H1 (cell line): ENCODE measurements around the gene ARL2BP. TPM values are rescaled to one million over a fixed set of nuclear protein-coding genes. Genes with fewer than 3 reads are reported as not detected.

Source experiments
- CTCF ChIA-PET: fragments of 300-600 bp; sonication (Branson Sonifier 250); formaldehyde crosslinking; loops from one replicate; lab custom pipeline; 2021; ENCODE audit not compliant: partially characterized antibody; lab: Charles Lee
- POLR2A ChIA-PET: fragments of 300-600 bp; sonication (Branson Sonifier 250); formaldehyde crosslinking; loops from one replicate; lab custom pipeline; 2021; ENCODE audit warnings: inconsistent platforms; ENCODE audit not compliant: partially characterized antibody; lab: Charles Lee
- DNase-seq, 2 experiments: peaks; one replicate each; pipeline versions ENCODE4 v3.0.0 to v3.0.0-alpha.2; 2010 to 2022; ENCODE audit warnings: low spot score in 2 of 2, low read depth in 1 of 2, mixed read lengths in 1 of 2
- FAIRE-seq: peaks from 2 replicates; lab custom pipeline; 2011; peaks lifted over from hg19 to GRCh38; lab: Jason Lieb, UNC
- H2AFZ ChIP-seq: 2 replicates; pipeline ENCODE4 v1.8.1; 2012; ENCODE audit warnings: low read length, inconsistent platforms
- H2AK5ac ChIP-seq: 2 replicates; pipeline ENCODE4 v1.6.1; 2013; ENCODE audit warnings: low read depth, low read length
- H2BK120ac ChIP-seq: replicated peaks from 2 replicates; pipeline ENCODE3; 2013; ENCODE audit warnings: low read depth, low read length, inconsistent platforms
- H2BK12ac ChIP-seq: 2 replicates; pipeline ENCODE4 v1.6.1; 2013; ENCODE audit warnings: low read depth, low read length
- H2BK15ac ChIP-seq: 2 replicates; pipeline ENCODE4 v1.6.1; 2013; ENCODE audit warnings: low read length
- H2BK20ac ChIP-seq: 2 replicates; pipeline ENCODE4 v1.6.1; 2013; ENCODE audit warnings: low read length
- H2BK5ac ChIP-seq: 2 replicates; pipeline ENCODE4 v1.6.1; 2013; ENCODE audit warnings: low read depth, low read length
- H3K14ac ChIP-seq: 2 replicates; pipeline ENCODE4 v1.6.1; 2013; ENCODE audit warnings: inconsistent platforms; ENCODE audit not compliant: insufficient read length
- H3K18ac ChIP-seq: 2 replicates; pipeline ENCODE4 v1.6.1; 2013; ENCODE audit warnings: low read length; ENCODE audit errors: extremely low read depth
- H3K23ac ChIP-seq: 2 replicates; pipeline ENCODE4 v1.6.1; 2013; ENCODE audit warnings: inconsistent platforms; ENCODE audit not compliant: insufficient read length
- H3K23me2 ChIP-seq: 2 replicates; pipeline ENCODE4 v1.6.1; 2013; ENCODE audit warnings: low read depth, low read length
- H3K27ac ChIP-seq: 2 replicates; pipeline ENCODE4 v1.6.1; 2011; ENCODE audit warnings: low read depth, low read length, inconsistent platforms
- H3K27me3 ChIP-seq, 4 experiments: replicated peaks in 1 of 4; 1 replicate in 1 of 4; 2 replicates in 3 of 4; pipeline versions ENCODE4 v1.6.1 to v1.8.1; 2011 to 2013; ENCODE audit warnings: low read length in 3 of 4, mild to moderate bottlenecking in 3 of 4, inconsistent platforms in 2 of 4, mixed read lengths in 2 of 4, moderate library complexity in 1 of 4; ENCODE audit not compliant: control insufficient read depth in 3 of 4, insufficient read depth in 3 of 4; ENCODE audit errors: extremely low read depth in 1 of 4
- H3K36me3 ChIP-seq, 4 experiments: 2 replicates each; pipeline versions ENCODE4 v1.6.1 to v1.8.1; 2011 to 2013; ENCODE audit warnings: mild to moderate bottlenecking in 4 of 4, low read length in 3 of 4, moderate library complexity in 2 of 4, control low read depth in 1 of 4, inconsistent platforms in 1 of 4; ENCODE audit not compliant: insufficient read depth in 4 of 4, control insufficient read depth in 2 of 4
- H3K4ac ChIP-seq: replicated peaks from 2 replicates; pipeline ENCODE3; 2013; ENCODE audit warnings: low read length, low read depth, mixed read lengths, inconsistent platforms; ENCODE audit not compliant: insufficient read length
- H3K4me1 ChIP-seq, 4 experiments: replicated peaks in 1 of 4; 1 replicate in 1 of 4; 2 replicates in 3 of 4; pipeline versions ENCODE4 v1.6.1 to v1.8.1; 2011 to 2013; ENCODE audit warnings: low read length in 3 of 4, inconsistent platforms in 2 of 4, mixed read lengths in 1 of 4; ENCODE audit not compliant: insufficient read depth in 4 of 4, control insufficient read depth in 3 of 4
- H3K4me2 ChIP-seq, 2 experiments: 2 replicates each; pipeline versions ENCODE4 v1.6.1 to v1.8.1; 2011 to 2013; ENCODE audit warnings: low read depth in 2 of 2, low read length in 2 of 2, control low read depth in 1 of 2, inconsistent platforms in 1 of 2, mild to moderate bottlenecking in 1 of 2; ENCODE audit not compliant: insufficient read depth in 1 of 2
- H3K4me3 ChIP-seq, 4 experiments: fragments of 200-600, 300-600 bp in 1 of 4; sonication (generic), shearing (Covaris generic), sonication (Bioruptor Twin) in 1 of 4; 2 replicates each; pipeline versions ENCODE4 v1.5.1 to v1.8.1; 2011 to 2016; ENCODE audit warnings: low read length in 4 of 4, low read depth in 3 of 4, control low read depth in 2 of 4, inconsistent platforms in 2 of 4, mild to moderate bottlenecking in 2 of 4, mixed read lengths in 1 of 4, moderate library complexity in 1 of 4; ENCODE audit not compliant: insufficient read depth in 2 of 4; ENCODE audit errors: extremely low read depth in 1 of 4
- H3K56ac ChIP-seq: replicated peaks from 2 replicates; pipeline ENCODE3; 2013; ENCODE audit warnings: low read depth, mild to moderate bottlenecking, mixed read lengths, low read length, inconsistent platforms; ENCODE audit not compliant: insufficient read length
- H3K79me1 ChIP-seq: 2 replicates; pipeline ENCODE4 v1.6.1; 2013; ENCODE audit warnings: low read depth, low read length, control low read depth
- H3K79me2 ChIP-seq, 2 experiments: 2 replicates each; pipeline versions ENCODE4 v1.6.1 to v1.8.1; 2012 to 2013; ENCODE audit warnings: low read length in 2 of 2, mild to moderate bottlenecking in 2 of 2, inconsistent platforms in 1 of 2; ENCODE audit not compliant: insufficient read depth in 2 of 2, control insufficient read depth in 1 of 2
- H3K9ac ChIP-seq, 4 experiments: replicated peaks in 1 of 4; 1 replicate in 1 of 4; 2 replicates in 3 of 4; pipeline versions ENCODE4 v1.6.1 to v1.8.1; 2011 to 2013; ENCODE audit warnings: low read depth in 3 of 4, low read length in 3 of 4, control low read depth in 2 of 4, mild to moderate bottlenecking in 2 of 4, moderate library complexity in 2 of 4, inconsistent platforms in 1 of 4; ENCODE audit errors: extremely low read depth in 1 of 4
- H3K9me3 ChIP-seq, 2 experiments: 2 replicates each; pipeline versions ENCODE4 v1.6.1 to v1.8.1; 2012 to 2013; ENCODE audit warnings: mild to moderate bottlenecking in 2 of 2, moderate library complexity in 2 of 2, control low read depth in 1 of 2, inconsistent platforms in 1 of 2, low read depth in 1 of 2, low read length in 1 of 2, mixed read lengths in 1 of 2; ENCODE audit not compliant: insufficient read depth in 2 of 2
- H4K20me1 ChIP-seq, 2 experiments: replicated peaks in 1 of 2; 2 replicates each; pipeline versions ENCODE3 to v1.8.1; 2011 to 2013; ENCODE audit warnings: inconsistent platforms in 2 of 2, low read length in 2 of 2, mild to moderate bottlenecking in 1 of 2; ENCODE audit not compliant: insufficient read depth in 2 of 2, control insufficient read depth in 1 of 2
- H4K5ac ChIP-seq: 2 replicates; pipeline ENCODE4 v1.6.1; 2013; ENCODE audit warnings: low read length, low read depth, mixed read lengths, inconsistent platforms; ENCODE audit not compliant: insufficient read length
- H4K8ac ChIP-seq: 2 replicates; pipeline ENCODE4 v1.8.0; 2013; ENCODE audit warnings: mild to moderate bottlenecking, moderate library complexity, low read length, inconsistent platforms; ENCODE audit not compliant: insufficient read depth; ENCODE audit errors: extremely low read depth
- H4K91ac ChIP-seq: replicated peaks from 2 replicates; pipeline ENCODE3; 2013; ENCODE audit warnings: low read length, mixed read lengths, inconsistent platforms; ENCODE audit not compliant: insufficient read length
- BRCA1 ChIP-seq: IDR thresholded peaks from 2 replicates; pipeline ENCODE4 v1.6.1; 2012; ENCODE audit warnings: low read depth, low read length, improper control_type of control experiment
- CEBPB ChIP-seq: IDR thresholded peaks from 2 replicates; pipeline ENCODE4 v1.6.1; 2012; ENCODE audit warnings: low read depth, low read length
- CHD2 ChIP-seq: IDR thresholded peaks from 2 replicates; pipeline ENCODE4 v1.6.1; 2012; ENCODE audit warnings: low read length, improper control_type of control experiment
- CREB1 ChIP-seq: IDR thresholded peaks from 2 replicates; pipeline ENCODE4 v1.6.1; 2012; ENCODE audit warnings: inconsistent platforms
- EP300 ChIP-seq, 2 experiments: IDR thresholded peaks; 1 replicate in 1 of 2; 2 replicates in 1 of 2; pipeline ENCODE4 v1.6.1; 2011 to 2012; ENCODE audit warnings: low read depth in 2 of 2, low read length in 2 of 2, mild to moderate bottlenecking in 2 of 2, borderline replicate concordance in 1 of 2, inconsistent platforms in 1 of 2, moderate library complexity in 1 of 2
- FOSL1 ChIP-seq: IDR thresholded peaks from 2 replicates; pipeline ENCODE4 v1.6.1; 2011; ENCODE audit warnings: mild to moderate bottlenecking, low read depth, low read length, moderate library complexity; ENCODE audit not compliant: insufficient read depth
- KDM5A ChIP-seq: fragments of 200-600 bp; IDR thresholded peaks from 2 replicates; pipeline ENCODE4 v1.7.1; 2012; ENCODE audit warnings: mild to moderate bottlenecking, low read length, inconsistent platforms, mixed read lengths
- POLR2AphosphoS5 ChIP-seq: IDR thresholded peaks from 2 replicates; pipeline ENCODE4 v1.6.1; 2011; ENCODE audit warnings: low read depth, low read length
- RAD21 ChIP-seq, 2 experiments: IDR thresholded peaks in 1 of 2; conservative IDR thresholded peaks in 1 of 2; 2 replicates each; pipeline ENCODE4 v1.6.1; 2011; ENCODE audit warnings: low read depth in 2 of 2, low read length in 2 of 2, improper control_type of control experiment in 1 of 2, inconsistent platforms in 1 of 2, mild to moderate bottlenecking in 1 of 2, moderate library complexity in 1 of 2
- RFX5 ChIP-seq: IDR thresholded peaks from 2 replicates; pipeline ENCODE4 v1.6.1; 2011; ENCODE audit warnings: low read depth, low read length, improper control_type of control experiment, borderline replicate concordance
- SAP30 ChIP-seq: fragments of 300-600 bp; sonication (generic); IDR thresholded peaks from 2 replicates; pipeline ENCODE4 v1.7.1; 2012; ENCODE audit warnings: low read length, moderate library complexity, mild to moderate bottlenecking, inconsistent platforms; ENCODE audit not compliant: insufficient read depth, insufficient replicate concordance
- SIN3A ChIP-seq, 2 experiments: IDR thresholded peaks in 1 of 2; conservative IDR thresholded peaks in 1 of 2; 2 replicates each; pipeline ENCODE4 v1.6.1; 2011 to 2012; ENCODE audit warnings: low read length in 2 of 2, improper control_type of control experiment in 1 of 2, low read depth in 1 of 2, mild to moderate bottlenecking in 1 of 2
- SRF ChIP-seq: IDR thresholded peaks from 2 replicates; pipeline ENCODE4 v1.6.1; 2011; ENCODE audit warnings: mild to moderate bottlenecking, low read depth, low read length, moderate library complexity
- TAF1 ChIP-seq: IDR thresholded peaks from 2 replicates; pipeline ENCODE4 v1.6.1; 2011; ENCODE audit warnings: mild to moderate bottlenecking, low read depth, low read length
- TAF7 ChIP-seq: optimal IDR thresholded peaks from 2 replicates; pipeline ENCODE3; 2011; ENCODE audit warnings: low read depth, mild to moderate bottlenecking, inconsistent platforms, low read length, moderate library complexity, borderline replicate concordance
- WGBS, 2 experiments: shearing (Covaris generic) in 1 of 2; methylation state at CpG; one replicate each; pipeline versions ENCODE4 v1.1.6 to v1.1.7; 2013 to 2015; ENCODE audit warnings: low lambda C conversion rate in 2 of 2, mixed read lengths in 2 of 2, inconsistent platforms in 1 of 2, low coverage in 1 of 2, missing lambda C conversion rate in 1 of 2; ENCODE audit not compliant: insufficient replicate concordance in 2 of 2, insufficient coverage in 1 of 2, insufficient read length in 1 of 2; ENCODE audit errors: extremely low coverage in 1 of 2, missing lambda C conversion rate in 1 of 2; 5-methylcytosine and 5-hydroxymethylcytosine counted together
- polyA plus RNA-seq, 7 experiments: library from polyadenylated mRNA; depleted of rRNA in 3 of 7; stranded (reverse) in 5 of 7; unstranded in 2 of 7; fragments of >200 nt in 5 of 7; fragments of 200-250 nt in 2 of 7; gene quantifications; 1 replicate in 5 of 7; 2 replicates in 1 of 7; 4 replicates in 1 of 7; pipeline versions ENCODE4 v1.2.1 to v1.2.3, GENCODE V29; 2011 to 2013; ENCODE audit warnings: missing spikeins in 2 of 7, mixed read lengths in 2 of 7
- total RNA-seq: library from RNA; stranded (reverse); fragmentation: NEBNext Ultra II Directional; extraction: Animal tissue kit (Norgen Biotek cat#: 25700); gene quantifications from 2 replicates; pipeline ENCODE4 v1.2.1, GENCODE V29; 2021

ARL2BP gene
- total and polyA plus RNA-seq, 2 of the 8 experiments (the other 6 are each of a cell fraction or from before 2014, with no cell fraction given): 13.6 to 18.3 TPM

- H4K20me1 ChIP-seq: no peaks in the 10 kb centered on the region
- H3K4me3 ChIP-seq: no peak overlapping the region
- H3K18ac ChIP-seq: no peak overlapping the region
- no peak overlapping the region for H3K27ac ChIP-seq
- H2BK20ac ChIP-seq: no peak overlapping the region
- H2AFZ ChIP-seq: no peak overlapping the region
- DNase-seq (no peak), FAIRE-seq (no peak)
- H3K23ac ChIP-seq: no peak overlapping the region
- H2BK15ac ChIP-seq: no peak overlapping the region
- H4K5ac ChIP-seq: no peak overlapping the region
- no peak overlapping the region for H3K56ac ChIP-seq
- H3K4me1 ChIP-seq: peaks cover 0 to 6% (median 0%) of the 10 kb centered on the region in 4 experiments; a peak in 2 of 7 replicates
- no peak overlapping the region for H3K14ac ChIP-seq
- CTCF ChIA-PET: no interaction called here
- H4K8ac ChIP-seq: no peak overlapping the region
- no peak overlapping the region for H3K4me2 ChIP-seq
- no peak overlapping the region for H2AK5ac ChIP-seq
- H3K9me3 ChIP-seq: no peaks in the 10 kb centered on the region
- no peaks in the 10 kb centered on the region for H3K27me3 ChIP-seq
- WGBS, 2 experiments: 100% methylated on average over 1 of the region's 1 CpG; no CpG with 5 or more reads in 1 of the 2 experiments
- no peak overlapping the region for H4K91ac ChIP-seq
- H2BK120ac ChIP-seq: no peak overlapping the region
- H2BK12ac ChIP-seq: no peak overlapping the region
- H3K23me2 ChIP-seq: 0 out of 2 replicates have a peak, but pooled peaks cover 1% of the 10 kb centered on the region
- POLR2A ChIA-PET: interaction anchor here (0.8 kb wide), 1 partner anchor 10 kb away, joined by 3 read pairs; no protein-coding TSS in a partner anchor
- H3K4ac ChIP-seq: no peak overlapping the region
- H3K79me2 ChIP-seq: no peaks in the 10 kb centered on the region
- no peak overlapping the region for H3K9ac ChIP-seq
- H2BK5ac ChIP-seq: no peak overlapping the region
- H3K79me1 ChIP-seq: no peaks in the 10 kb centered on the region
- no peaks in the 10 kb centered on the region for H3K36me3 ChIP-seq
- TF ChIP-seq BRCA1 (no peak), TAF7 (no peak), CEBPB (no peak), RAD21 (IDR thresholded peaks at IDR 0.05 in 1 of 2, conservative IDR thresholded peaks at IDR 0.05 in 1 of 2; ENCODE audit: low read depth in 2 of 2, low read length in 2 of 2) (no peak), SIN3A (conservative IDR thresholded peaks at IDR 0.05 in 1 of 2, IDR thresholded peaks at IDR 0.05 in 1 of 2; ENCODE audit: low read depth in 1 of 2, low read length in 2 of 2) (no peak), EP300 (IDR thresholded peaks at IDR 0.05; ENCODE audit: borderline replicate concordance in 1 of 2, low read depth in 2 of 2, low read length in 2 of 2) (no peak), RFX5 (no peak), TAF1 (no peak), CHD2 (no peak), SAP30 (no peak), POLR2AphosphoS5 (no peak), SRF (no peak), FOSL1 (no peak), KDM5A (no peak), CREB1 (no peak)
Observed at GRCh38 chr16:57273359-57273758, 28.3 kb downstream of the ARL2BP start.
